ENCODE results near the gene CRYBG1.

Gene CRYBG1

DNA sequence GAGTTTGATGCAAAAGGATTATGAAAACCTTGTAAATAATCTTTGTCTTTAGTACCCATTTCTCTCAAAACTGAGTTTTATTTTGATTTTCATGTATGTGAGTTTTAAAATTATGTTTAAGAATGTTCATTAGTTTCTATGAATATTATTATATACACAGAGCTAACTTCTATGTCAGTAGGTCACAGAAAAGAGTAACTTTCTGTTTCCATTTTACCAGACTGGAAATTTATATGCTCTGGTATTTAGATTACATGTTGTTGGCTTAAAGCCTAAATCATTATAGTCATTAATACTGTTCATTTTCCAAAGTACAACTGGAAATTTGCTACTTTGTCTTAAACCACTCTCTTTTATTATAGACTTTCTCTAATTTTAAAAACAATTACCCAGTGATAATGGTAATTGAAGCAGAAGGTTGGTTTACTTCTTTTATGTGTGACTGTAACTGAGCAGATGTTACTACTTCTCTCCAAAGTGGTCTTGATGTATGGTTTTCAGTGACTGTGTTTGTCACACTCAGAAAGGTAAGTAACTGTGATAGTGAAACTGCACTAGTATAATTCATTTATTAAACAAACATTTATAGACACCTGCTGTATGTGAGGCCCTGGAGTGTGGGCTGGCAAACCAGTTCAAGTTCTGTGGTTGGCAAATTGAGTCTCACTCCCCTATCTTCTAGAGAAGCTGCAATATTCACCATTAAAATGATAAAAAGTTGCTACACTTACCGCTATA lies 13.2 kb downstream of the CRYBG1 start:
- TF ChIP-seq, protein P1, sequence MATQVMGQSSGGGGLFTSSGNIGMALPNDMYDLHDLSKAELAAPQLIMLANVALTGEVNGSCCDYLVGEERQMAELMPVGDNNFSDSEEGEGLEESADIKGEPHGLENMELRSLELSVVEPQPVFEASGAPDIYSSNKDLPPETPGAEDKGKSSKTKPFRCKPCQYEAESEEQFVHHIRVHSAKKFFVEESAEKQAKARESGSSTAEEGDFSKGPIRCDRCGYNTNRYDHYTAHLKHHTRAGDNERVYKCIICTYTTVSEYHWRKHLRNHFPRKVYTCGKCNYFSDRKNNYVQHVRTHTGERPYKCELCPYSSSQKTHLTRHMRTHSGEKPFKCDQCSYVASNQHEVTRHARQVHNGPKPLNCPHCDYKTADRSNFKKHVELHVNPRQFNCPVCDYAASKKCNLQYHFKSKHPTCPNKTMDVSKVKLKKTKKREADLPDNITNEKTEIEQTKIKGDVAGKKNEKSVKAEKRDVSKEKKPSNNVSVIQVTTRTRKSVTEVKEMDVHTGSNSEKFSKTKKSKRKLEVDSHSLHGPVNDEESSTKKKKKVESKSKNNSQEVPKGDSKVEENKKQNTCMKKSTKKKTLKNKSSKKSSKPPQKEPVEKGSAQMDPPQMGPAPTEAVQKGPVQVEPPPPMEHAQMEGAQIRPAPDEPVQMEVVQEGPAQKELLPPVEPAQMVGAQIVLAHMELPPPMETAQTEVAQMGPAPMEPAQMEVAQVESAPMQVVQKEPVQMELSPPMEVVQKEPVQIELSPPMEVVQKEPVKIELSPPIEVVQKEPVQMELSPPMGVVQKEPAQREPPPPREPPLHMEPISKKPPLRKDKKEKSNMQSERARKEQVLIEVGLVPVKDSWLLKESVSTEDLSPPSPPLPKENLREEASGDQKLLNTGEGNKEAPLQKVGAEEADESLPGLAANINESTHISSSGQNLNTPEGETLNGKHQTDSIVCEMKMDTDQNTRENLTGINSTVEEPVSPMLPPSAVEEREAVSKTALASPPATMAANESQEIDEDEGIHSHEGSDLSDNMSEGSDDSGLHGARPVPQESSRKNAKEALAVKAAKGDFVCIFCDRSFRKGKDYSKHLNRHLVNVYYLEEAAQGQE (IDR thresholded peaks at IDR 0.05; ENCODE audit: insufficient read depth in 1 of 2, low read depth in 2 of 2, low read length in 2 of 2): no peak
- TF ChIP-seq POLR2AphosphoS5 (IDR thresholded peaks at IDR 0.05; ENCODE audit: low read depth, low read length): no peak
- TF ChIP-seq SIN3A (IDR thresholded peaks at IDR 0.05; ENCODE audit: borderline replicate concordance, insufficient read depth, low read length): no peak
- no peak for TF ChIP-seq FOXP2 (optimal IDR thresholded peaks at IDR 0.05; ENCODE audit: borderline replicate concordance, extremely low read depth, extremely low read length, insufficient read depth)
- no peak for TF ChIP-seq TAF1 (IDR thresholded peaks at IDR 0.05; ENCODE audit: borderline replicate concordance, insufficient read depth, low read length)

DNA sequence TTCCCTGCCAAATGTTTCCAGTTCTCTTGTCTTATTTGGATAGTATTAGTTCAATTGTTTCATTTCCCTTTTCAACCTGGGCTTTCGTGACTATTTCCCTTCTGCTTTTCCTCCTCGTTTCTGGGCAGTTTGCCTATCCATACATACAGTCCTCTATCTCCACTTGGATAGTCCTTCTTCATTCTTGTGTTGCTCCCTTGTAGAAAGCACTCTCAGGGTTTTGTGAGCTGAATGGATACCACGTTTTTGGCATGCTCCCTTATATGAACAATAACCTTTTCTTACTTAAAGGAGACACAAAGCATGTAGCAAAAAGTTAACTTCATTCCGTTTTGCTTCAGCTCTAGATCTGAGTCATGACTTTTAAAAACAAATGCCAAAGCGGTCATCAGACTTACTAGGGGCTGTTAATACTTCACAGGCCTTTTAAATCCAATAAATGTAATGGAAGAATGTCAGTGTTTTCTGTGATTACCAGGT lies 16.6 kb downstream of the CRYBG1 start:
- TF ChIP-seq SIN3A (IDR thresholded peaks at IDR 0.05; ENCODE audit: borderline replicate concordance, insufficient read depth, low read length) (no peak), FOXP2 (optimal IDR thresholded peaks at IDR 0.05; ENCODE audit: borderline replicate concordance, extremely low read depth, extremely low read length, insufficient read depth) (no peak), TAF1 (IDR thresholded peaks at IDR 0.05; ENCODE audit: borderline replicate concordance, insufficient read depth, low read length) (no peak), POLR2AphosphoS5 (IDR thresholded peaks at IDR 0.05; ENCODE audit: low read depth, low read length) (no peak)
- TF ChIP-seq, protein P1 (IDR thresholded peaks at IDR 0.05; ENCODE audit: insufficient read depth in 1 of 2, low read depth in 2 of 2, low read length in 2 of 2): no peak

DNA sequence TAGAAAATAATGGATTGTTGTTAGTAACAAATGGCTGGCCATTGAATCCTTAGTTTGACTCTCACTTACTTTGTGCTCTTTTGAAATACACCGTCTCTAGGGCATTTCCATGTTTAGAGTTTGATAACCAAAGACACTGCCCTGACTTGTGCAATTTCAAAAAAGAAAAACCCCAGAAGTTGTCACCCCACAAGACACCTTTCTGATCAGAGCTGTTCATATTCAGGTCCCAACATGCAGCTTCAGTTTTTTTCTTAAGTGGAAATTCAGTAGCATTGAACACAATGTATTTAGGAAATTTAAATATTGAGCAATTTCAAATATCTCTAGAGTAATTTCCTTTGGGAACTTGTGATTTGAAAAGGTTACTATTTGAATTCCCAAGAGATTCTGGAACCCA lies 19.4 kb downstream of the CRYBG1 start:
- TF ChIP-seq POLR2AphosphoS5 (IDR thresholded peaks at IDR 0.05; ENCODE audit: low read depth, low read length) (no peak), TAF1 (IDR thresholded peaks at IDR 0.05; ENCODE audit: borderline replicate concordance, insufficient read depth, low read length) (no peak), FOXP2 (optimal IDR thresholded peaks at IDR 0.05; ENCODE audit: borderline replicate concordance, extremely low read depth, extremely low read length, insufficient read depth) (no peak), SIN3A (IDR thresholded peaks at IDR 0.05; ENCODE audit: borderline replicate concordance, insufficient read depth, low read length) (no peak)
- TF ChIP-seq, protein P1 (IDR thresholded peaks at IDR 0.05; ENCODE audit: insufficient read depth in 1 of 2, low read depth in 2 of 2, low read length in 2 of 2): no peak

DNA sequence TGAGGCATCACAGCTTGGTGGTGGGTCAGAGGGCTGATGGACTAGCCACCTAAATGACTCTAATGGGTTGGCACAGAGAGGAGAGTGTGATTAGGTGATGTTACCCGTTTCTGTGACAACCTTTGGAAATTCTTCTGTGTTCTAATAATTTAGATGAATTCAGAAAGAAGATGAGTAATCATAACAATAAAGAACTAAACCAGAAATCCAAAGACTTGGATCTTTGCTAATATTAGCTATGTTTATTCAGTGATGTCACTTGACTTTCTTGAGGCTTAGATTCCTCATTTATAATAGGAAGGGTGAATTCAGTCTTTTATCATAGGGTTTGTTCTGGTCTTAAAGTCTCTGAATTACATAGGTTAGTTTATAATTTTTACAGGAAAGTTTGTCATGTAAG lies 19.9 kb downstream of the CRYBG1 start:
- TF ChIP-seq, protein P1 (IDR thresholded peaks at IDR 0.05; ENCODE audit: insufficient read depth in 1 of 2, low read depth in 2 of 2, low read length in 2 of 2): no peak
- no peak for TF ChIP-seq FOXP2 (optimal IDR thresholded peaks at IDR 0.05; ENCODE audit: borderline replicate concordance, extremely low read depth, extremely low read length, insufficient read depth)
- no peak for TF ChIP-seq POLR2AphosphoS5 (IDR thresholded peaks at IDR 0.05; ENCODE audit: low read depth, low read length)
- TF ChIP-seq TAF1 (IDR thresholded peaks at IDR 0.05; ENCODE audit: borderline replicate concordance, insufficient read depth, low read length): no peak
- TF ChIP-seq SIN3A (IDR thresholded peaks at IDR 0.05; ENCODE audit: borderline replicate concordance, insufficient read depth, low read length): no peak
